ENCODE data around the gene MUCL1. TPM values are rescaled to one million over a fixed set of nuclear protein-coding genes. Genes with fewer than 3 reads are reported as not detected.

Gene MUCL1
- not detected in 5 replicates for total RNA-seq (2022; extraction: Qiagen RNA extraction; ENCODE audit: low read depth)

GRCh38 chr12:54853933-54854538 is at the start of gene MUCL1:
TSS of gene MUCL1 (plus strand) at chr12:54854516. CDS start at chr12:54854583, 67 bp downstream.

Other genes with a start within 250 kb of the MUCL1 start
- not detected in 5 replicates for gene LACRT, start 219.6 kb upstream of the MUCL1 start, total RNA-seq (2022; extraction: Qiagen RNA extraction; ENCODE audit: low read depth)
- gene DCD, start 206.2 kb upstream of the MUCL1 start, total RNA-seq (2022; extraction: Qiagen RNA extraction; ENCODE audit: low read depth), result not detected in 5 replicates
- gene TESPA1, start 130.2 kb downstream of the MUCL1 start, total RNA-seq (2022; extraction: Qiagen RNA extraction; ENCODE audit: low read depth), result not detected in 5 replicates
- not detected in 5 replicates for gene NEUROD4, start 165.5 kb downstream of the MUCL1 start, total RNA-seq (2022; extraction: Qiagen RNA extraction; ENCODE audit: low read depth)